ENCODE measurements around the gene SMPDL3B. TPM values are rescaled to one million over a fixed set of nuclear protein-coding genes. Genes with fewer than 3 reads are reported as not detected.

The SMPDL3B gene
- polyA plus RNA-seq, 1 donor (not counting 4 experiments of a cell fraction or from before 2014, with no cell fraction given): 0.51 TPM

DNA sequence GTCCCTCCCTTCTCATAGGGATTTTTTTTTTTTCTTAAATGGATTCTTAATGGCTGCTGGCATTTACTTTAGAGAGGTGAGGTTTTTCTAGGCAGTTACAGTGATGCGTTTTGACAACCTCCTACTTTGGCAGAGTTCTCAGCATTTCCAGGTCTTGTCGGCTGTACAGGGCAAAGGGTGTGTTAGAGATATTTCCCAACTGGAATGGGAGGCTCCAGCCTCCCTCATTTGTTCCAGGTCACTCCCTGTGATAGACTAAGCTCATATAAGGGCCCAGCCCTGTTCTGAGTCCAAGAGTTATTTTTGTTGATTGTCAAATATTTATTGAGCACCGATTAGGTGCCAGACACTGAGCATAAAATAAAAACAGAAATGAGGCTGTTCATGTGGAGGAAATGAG is 17.3 kb downstream of the SMPDL3B start:
- H3K4me2 ChIP-seq (ENCODE audit: control insufficient read depth, extremely low read depth, insufficient read depth, low read depth, low read length): no peak overlapping the region
- no peak overlapping the region for H3K4me3 ChIP-seq (ENCODE audit: control insufficient read depth in 2 of 3, extremely low read depth in 1 of 3, insufficient read depth in 2 of 3, low read depth in 1 of 3, low read length in 3 of 3)
- H3K79me2 ChIP-seq (ENCODE audit: control insufficient read depth, insufficient read depth, low read length): no peaks in the 10 kb centered on the region
- H3K9me1 ChIP-seq (ENCODE audit: control insufficient read depth, extremely low read depth, insufficient read depth, low read length): no peaks in the 10 kb centered on the region
- DNase-seq (ENCODE audit: low read depth, low spot score): no peak
- no peak overlapping the region for H2AFZ ChIP-seq (ENCODE audit: control insufficient read depth, low read length)
- H3K27me3 ChIP-seq (ENCODE audit: control insufficient read depth, extremely low read depth, insufficient read depth, low read length): peaks cover 15% of the 10 kb centered on the region
- no peaks in the 10 kb centered on the region for H3K36me3 ChIP-seq (ENCODE audit: control insufficient read depth in 2 of 2, extremely low read depth in 1 of 2, insufficient read depth in 2 of 2, low read length in 2 of 2)
- H4K20me1 ChIP-seq (ENCODE audit: control insufficient read depth, extremely low read depth, insufficient read depth, low read length): no peaks in the 10 kb centered on the region
- TF ChIP-seq EZH2 (IDR thresholded peaks at IDR 0.05; ENCODE audit: low read length): no peak
- TF ChIP-seq, protein P1, sequence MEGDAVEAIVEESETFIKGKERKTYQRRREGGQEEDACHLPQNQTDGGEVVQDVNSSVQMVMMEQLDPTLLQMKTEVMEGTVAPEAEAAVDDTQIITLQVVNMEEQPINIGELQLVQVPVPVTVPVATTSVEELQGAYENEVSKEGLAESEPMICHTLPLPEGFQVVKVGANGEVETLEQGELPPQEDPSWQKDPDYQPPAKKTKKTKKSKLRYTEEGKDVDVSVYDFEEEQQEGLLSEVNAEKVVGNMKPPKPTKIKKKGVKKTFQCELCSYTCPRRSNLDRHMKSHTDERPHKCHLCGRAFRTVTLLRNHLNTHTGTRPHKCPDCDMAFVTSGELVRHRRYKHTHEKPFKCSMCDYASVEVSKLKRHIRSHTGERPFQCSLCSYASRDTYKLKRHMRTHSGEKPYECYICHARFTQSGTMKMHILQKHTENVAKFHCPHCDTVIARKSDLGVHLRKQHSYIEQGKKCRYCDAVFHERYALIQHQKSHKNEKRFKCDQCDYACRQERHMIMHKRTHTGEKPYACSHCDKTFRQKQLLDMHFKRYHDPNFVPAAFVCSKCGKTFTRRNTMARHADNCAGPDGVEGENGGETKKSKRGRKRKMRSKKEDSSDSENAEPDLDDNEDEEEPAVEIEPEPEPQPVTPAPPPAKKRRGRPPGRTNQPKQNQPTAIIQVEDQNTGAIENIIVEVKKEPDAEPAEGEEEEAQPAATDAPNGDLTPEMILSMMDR (optimal IDR thresholded peaks at IDR 0.05 in 1 of 3, IDR thresholded peaks at IDR 0.05 in 1 of 3, conservative IDR thresholded peaks at IDR 0.05 in 1 of 3; ENCODE audit: extremely low read depth in 1 of 3, insufficient read depth in 2 of 3, low read length in 3 of 3): no peak
- H3K27ac ChIP-seq (ENCODE audit: control insufficient read depth, insufficient read depth, low read length): no peak overlapping the region
- dilution Hi-C loops (cut with MboI; ENCODE audit: extremely low pct_ligation_motif_present, low sequenced_read_pairs): no loop called here
- H3K4me1 ChIP-seq (ENCODE audit: control insufficient read depth, extremely low read depth, insufficient read depth, low read length): no peaks in the 10 kb centered on the region
- no peaks in the 10 kb centered on the region for H3K9me3 ChIP-seq (ENCODE audit: control insufficient read depth, low read depth, low read length)
- H3K9ac ChIP-seq (ENCODE audit: control insufficient read depth, extremely low read depth, insufficient read depth, low read length): no peak overlapping the region
- no peak for FAIRE-seq

DNA sequence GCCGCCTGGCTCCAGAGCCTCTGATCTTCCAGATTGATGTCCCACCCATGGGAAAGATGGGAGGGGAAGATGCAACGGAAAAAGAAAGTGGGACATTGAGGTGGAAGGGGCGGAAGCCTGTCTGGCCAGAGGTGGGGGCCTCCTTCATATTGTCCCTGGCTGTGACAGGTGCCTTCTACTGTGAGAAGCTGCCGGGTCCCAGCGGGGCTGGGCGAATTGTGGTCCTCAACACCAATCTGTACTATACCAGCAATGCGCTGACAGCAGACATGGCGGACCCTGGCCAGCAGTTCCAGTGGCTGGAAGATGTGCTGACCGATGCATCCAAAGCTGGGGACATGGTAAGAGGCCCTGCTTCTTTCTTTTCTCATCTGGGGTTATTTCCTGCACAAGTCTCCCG is 19.4 kb downstream of the SMPDL3B start:
- Histone ChIP-seq H3K27me3 (ENCODE audit: control insufficient read depth, extremely low read depth, insufficient read depth, low read length) (peaks cover 10% of the 10 kb centered on the region), H2AFZ (ENCODE audit: control insufficient read depth, low read length) (no peak overlapping the region), H3K9me1 (ENCODE audit: control insufficient read depth, extremely low read depth, insufficient read depth, low read length) (no peaks in the 10 kb centered on the region), H4K20me1 (ENCODE audit: control insufficient read depth, extremely low read depth, insufficient read depth, low read length) (no peaks in the 10 kb centered on the region), H3K4me2 (ENCODE audit: control insufficient read depth, extremely low read depth, insufficient read depth, low read depth, low read length) (no peak overlapping the region), H3K9me3 (ENCODE audit: control insufficient read depth, low read depth, low read length) (no peaks in the 10 kb centered on the region), H3K79me2 (ENCODE audit: control insufficient read depth, insufficient read depth, low read length) (no peaks in the 10 kb centered on the region), H3K27ac (ENCODE audit: control insufficient read depth, insufficient read depth, low read length) (no peak overlapping the region), H3K36me3 (ENCODE audit: control insufficient read depth in 2 of 2, extremely low read depth in 1 of 2, insufficient read depth in 2 of 2, low read length in 2 of 2) (no peaks in the 10 kb centered on the region), H3K4me3 (ENCODE audit: control insufficient read depth in 2 of 3, extremely low read depth in 1 of 3, insufficient read depth in 2 of 3, low read depth in 1 of 3, low read length in 3 of 3) (no peak overlapping the region), H3K4me1 (ENCODE audit: control insufficient read depth, extremely low read depth, insufficient read depth, low read length) (no peaks in the 10 kb centered on the region), H3K9ac (ENCODE audit: control insufficient read depth, extremely low read depth, insufficient read depth, low read length) (no peak overlapping the region)
- TF ChIP-seq, protein P1 (optimal IDR thresholded peaks at IDR 0.05 in 1 of 3, IDR thresholded peaks at IDR 0.05 in 1 of 3, conservative IDR thresholded peaks at IDR 0.05 in 1 of 3; ENCODE audit: extremely low read depth in 1 of 3, insufficient read depth in 2 of 3, low read length in 3 of 3): no peak
- TF ChIP-seq EZH2 (IDR thresholded peaks at IDR 0.05; ENCODE audit: low read length): no peak
- DNase-seq (ENCODE audit: low read depth, low spot score) (no peak), FAIRE-seq (no peak)
- dilution Hi-C loops (cut with MboI; ENCODE audit: extremely low pct_ligation_motif_present, low sequenced_read_pairs): no loop called here
